Ovary (tissue), 3 donors: ENCODE results near the gene PPP1R1A.

ENCODE experiments used
- CTCF ChIP-seq, 3 donors: fragments of 450-650 bp in 2 of 3; fragments of 200-600 bp in 1 of 3; IDR thresholded peaks; one replicate each; pipeline versions ENCODE4 v1.5.1 to v1.8.0; 2016 to 2022; ENCODE audit warnings: antibody characterized with exemption in 3 of 3, mild to moderate bottlenecking in 1 of 3
- EP300 ChIP-seq: sonication (generic); formaldehyde crosslinking; IDR thresholded peaks from one replicate; pipeline ENCODE4 v1.6.1; 2017; ENCODE audit warnings: antibody characterized with exemption
- POLR2A ChIP-seq: fragments of 450-650 bp; IDR thresholded peaks from one replicate; pipeline ENCODE4 v1.6.1; 2017; ENCODE audit warnings: antibody characterized with exemption, mild to moderate bottlenecking, moderate library complexity
- donor health status: DM: no; HTN: no; CAD: no.

DNA sequence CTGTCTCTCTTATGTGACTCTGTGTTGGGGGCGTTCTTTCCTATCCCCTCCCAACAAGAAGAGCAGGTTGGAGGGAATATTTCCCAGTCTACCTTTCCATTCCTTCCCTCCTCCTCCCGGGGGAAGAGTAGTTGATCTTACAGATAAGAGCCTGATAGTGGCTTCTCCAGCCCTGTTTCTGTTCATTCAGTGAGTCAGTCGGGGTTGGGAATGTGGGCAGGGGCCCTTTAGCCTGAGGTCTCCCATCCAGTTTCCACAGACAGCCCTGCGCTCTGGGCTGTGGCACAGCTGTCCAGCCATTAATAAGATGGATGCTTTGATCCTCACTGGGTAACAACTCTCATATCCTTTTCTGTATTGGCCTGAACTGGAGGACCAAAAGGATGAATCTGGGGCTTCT, 18.1 kb upstream of the PPP1R1A start:
- TF ChIP-seq CTCF (IDR thresholded peaks at IDR 0.05) (no peak), POLR2A (no peak), EP300 (no peak)
